LNCAP (cell line): ENCODE measurements around the gene DBN1.

Source experiments
- CTCF ChIP-seq: fragments of 450-650 bp; IDR thresholded peaks from 2 replicates; pipeline ENCODE4 v1.5.1; 2017; ENCODE audit warnings: mild to moderate bottlenecking

Gene DBN1

GRCh38 chr5:177456976-177457851 lies 16.2 kb downstream of the DBN1 start:
- peak; percentile 15; the same call in 1 of the 2 replicates for TF ChIP-seq CTCF

- TF ChIP-seq CTCF = peak; percentile 2; the same call in 1 of the 2 replicates
These were observed 16.9 kb downstream of the DBN1 start for GRCh38 chr5:177456591-177456964.

- TF ChIP-seq CTCF = peak; percentile 88
These were observed 17.5 kb downstream of the DBN1 start for GRCh38 chr5:177455661-177456590.

- TF ChIP-seq CTCF = peak; percentile 65
These were observed 18.3 kb downstream of the DBN1 start for GRCh38 chr5:177455036-177455660.

- TF ChIP-seq CTCF = peak; percentile 90
These were observed 18.9 kb downstream of the DBN1 start for GRCh38 chr5:177454397-177455035.

- TF ChIP-seq CTCF = no peak
These were observed 19.5 kb downstream of the DBN1 start for GRCh38 chr5:177453852-177454396.
